GM23338 (cell line): ENCODE data around the gene EFNB2. TPM values are rescaled to one million over a fixed set of nuclear protein-coding genes. Genes with fewer than 3 reads are reported as not detected.

Experiments used
- ATAC-seq: fragments of 200-7000 bp; cut with Tn5 transposase; 3 replicates; pipeline ENCODE4 v1.9.1; 2020
- DNase-seq: peaks from one replicate; pipeline ENCODE4 v3.0.0-alpha.2; 2015; ENCODE audit warnings: low spot score
- H2AFZ ChIP-seq: fragments of 200-600 bp; sonication (generic); 2 replicates; pipeline ENCODE4 v1.8.0; 2016; ENCODE audit warnings: antibody characterized with exemption, mild to moderate bottlenecking, moderate library complexity
- H3F3A ChIP-seq: fragments of 200-600 bp; sonication (generic); replicated peaks from 2 replicates; pipeline ENCODE4 v1.8.0; 2017; ENCODE audit warnings: antibody characterized with exemption, mixed run types, low read depth
- H3K27ac ChIP-seq: fragments of 200-600 bp; sonication (generic); 2 replicates; pipeline ENCODE4 v1.6.1; 2016; ENCODE audit warnings: low read depth
- H3K27me3 ChIP-seq: fragments of 200-600 bp; sonication (generic); 2 replicates; pipeline ENCODE4 v1.8.0; 2016; ENCODE audit warnings: mild to moderate bottlenecking, mixed run types, moderate library complexity; ENCODE audit not compliant: insufficient read depth
- H3K36me3 ChIP-seq: fragments of 200-600 bp; sonication (generic); 2 replicates; pipeline ENCODE4 v1.8.0; 2016; ENCODE audit warnings: mild to moderate bottlenecking; ENCODE audit not compliant: insufficient read depth
- H3K4me1 ChIP-seq: fragments of 200-600 bp; sonication (generic); 2 replicates; pipeline ENCODE4 v1.8.0; 2016; ENCODE audit warnings: mild to moderate bottlenecking, moderate library complexity; ENCODE audit not compliant: insufficient read depth
- H3K4me2 ChIP-seq: fragments of 200-600 bp; sonication (generic); 2 replicates; pipeline ENCODE4 v1.7.1; 2017; ENCODE audit warnings: mixed run types
- H3K4me3 ChIP-seq: fragments of 200-600 bp; sonication (generic); 2 replicates; pipeline ENCODE4 v1.6.1; 2016; ENCODE audit warnings: mixed run types
- H3K79me2 ChIP-seq: fragments of 200-600 bp; sonication (generic); replicated peaks from 2 replicates; pipeline ENCODE4 v1.8.0; 2017; ENCODE audit warnings: mild to moderate bottlenecking; ENCODE audit not compliant: insufficient read depth
- H3K9me2 ChIP-seq: fragments of 200-600 bp; sonication (generic); 2 replicates; pipeline ENCODE4 v1.8.0; 2017; ENCODE audit not compliant: insufficient read depth
- H4K20me1 ChIP-seq: fragments of 200-600 bp; sonication (generic); replicated peaks from 2 replicates; pipeline ENCODE4 v1.8.0; 2017; ENCODE audit warnings: mild to moderate bottlenecking; ENCODE audit not compliant: insufficient read depth
- H3K27ac Mint-ChIP-seq: 2 replicates; pipeline ENCODE4 v1.8.0; 2020; ENCODE audit warnings: inconsistent platforms, mild to moderate bottlenecking, moderate library complexity, mixed read lengths
- H3K27me3 Mint-ChIP-seq: 3 replicates; pipeline ENCODE4 v1.8.0; 2022; ENCODE audit warnings: low read depth, mild to moderate bottlenecking, moderate library complexity, mixed read lengths, inconsistent platforms; ENCODE audit not compliant: insufficient read depth, poor library complexity
- H3K36me3 Mint-ChIP-seq: 3 replicates; pipeline ENCODE4 v1.8.0; 2021; ENCODE audit warnings: low read depth, mild to moderate bottlenecking, inconsistent platforms, moderate library complexity, mixed read lengths
- H3K4me1 Mint-ChIP-seq: 3 replicates; pipeline ENCODE4 v1.8.0; 2020; ENCODE audit warnings: mild to moderate bottlenecking, inconsistent platforms, mixed read lengths
- H3K4me3 Mint-ChIP-seq: 3 replicates; pipeline ENCODE4 v1.8.0; 2021; ENCODE audit warnings: moderate library complexity, mild to moderate bottlenecking, inconsistent platforms, mixed read lengths
- H3K9me3 Mint-ChIP-seq: 3 replicates; pipeline ENCODE4 v1.8.0; 2020; ENCODE audit warnings: moderate library complexity, mild to moderate bottlenecking, inconsistent platforms, mixed read lengths
- CREB1 ChIP-seq: fragments of 250-450 bp; sonication (Bioruptor Pico); IDR thresholded peaks from 2 replicates; pipeline ENCODE4 v1.5.0; 2020; ENCODE audit warnings: low read depth, mild to moderate bottlenecking, moderate library complexity
- ETS1 ChIP-seq: IDR thresholded peaks from 2 replicates; pipeline ENCODE4 v1.6.1; 2016; ENCODE audit warnings: antibody characterized with exemption
- EZH2 ChIP-seq: fragments of 200-600 bp; sonication (generic); IDR thresholded peaks from one replicate; pipeline ENCODE4 v1.8.0; 2017; ENCODE audit warnings: antibody characterized with exemption, mild to moderate bottlenecking, low read depth; ENCODE audit not compliant: unreplicated experiment
- EZH2phosphoT487 ChIP-seq: fragments of 200-600 bp; sonication (generic); IDR thresholded peaks from one replicate; pipeline ENCODE4 v1.8.1; 2018; ENCODE audit warnings: antibody characterized with exemption; ENCODE audit not compliant: unreplicated experiment
- JUNB ChIP-seq: IDR thresholded peaks from one replicate; pipeline ENCODE4 v1.6.1; 2016; ENCODE audit warnings: antibody characterized with exemption; ENCODE audit not compliant: unreplicated experiment
- NANOG ChIP-seq: IDR thresholded peaks from 2 replicates; pipeline ENCODE4 v1.6.1; 2016; ENCODE audit warnings: antibody characterized with exemption, borderline replicate concordance
- POLR2AphosphoS5 ChIP-seq: IDR thresholded peaks from 2 replicates; pipeline ENCODE4 v1.6.1; 2016; ENCODE audit warnings: antibody characterized with exemption, low read depth
- REST ChIP-seq: IDR thresholded peaks from one replicate; pipeline ENCODE4 v1.6.1; 2018; ENCODE audit warnings: antibody characterized with exemption; ENCODE audit not compliant: unreplicated experiment
- STAT1 ChIP-seq: IDR thresholded peaks from one replicate; pipeline ENCODE4 v1.6.1; 2016; ENCODE audit warnings: antibody characterized with exemption; ENCODE audit not compliant: unreplicated experiment
- ZNF114 ChIP-seq: fragments of 250-450 bp; sonication (Bioruptor Pico); IDR thresholded peaks from 2 replicates; pipeline ENCODE4 v1.5.0; 2020; ENCODE audit warnings: mild to moderate bottlenecking, moderate library complexity
- ZNF331 ChIP-seq: fragments of 250-450 bp; sonication (Bioruptor Pico); IDR thresholded peaks from 2 replicates; pipeline ENCODE4 v1.5.0; 2020; ENCODE audit warnings: low read depth, mild to moderate bottlenecking, moderate library complexity
- polyA plus RNA-seq: library from polyadenylated mRNA; unstranded; fragments of >200 nt; fragmentation: Nextera tagmentation; extraction: Ambion mirVana; gene quantifications from 2 replicates; pipeline ENCODE4 v1.2.1, GENCODE V29; 2016
- total RNA-seq: library from RNA; depleted of rRNA; stranded (reverse); fragments of >200 nt; shearing (Covaris generic); gene quantifications from 2 replicates; pipeline ENCODE4 v1.2.3, GENCODE V29; 2014
- TF ChIP-seq, protein P1 (sequence below): fragments of 250-450 bp; sonication (Bioruptor Pico); IDR thresholded peaks from 2 replicates; pipeline ENCODE4 v1.5.0; 2020; ENCODE audit warnings: mild to moderate bottlenecking, moderate library complexity

Gene EFNB2
- total and polyA plus RNA-seq, 2 experiments from 2014 or later, result 5.7 to 10.9 TPM

GRCh38 chr13:106472621-106473020, 62.8 kb downstream of the EFNB2 start (continued):
- TF ChIP-seq NANOG (no peak), ZNF114 (CRISPR knock-in tag) (no peak), POLR2AphosphoS5 (no peak), EZH2 (no peak), EZH2phosphoT487 (no peak), CREB1 (CRISPR knock-in tag) (no peak), JUNB (no peak), STAT1 (no peak)

DNA sequence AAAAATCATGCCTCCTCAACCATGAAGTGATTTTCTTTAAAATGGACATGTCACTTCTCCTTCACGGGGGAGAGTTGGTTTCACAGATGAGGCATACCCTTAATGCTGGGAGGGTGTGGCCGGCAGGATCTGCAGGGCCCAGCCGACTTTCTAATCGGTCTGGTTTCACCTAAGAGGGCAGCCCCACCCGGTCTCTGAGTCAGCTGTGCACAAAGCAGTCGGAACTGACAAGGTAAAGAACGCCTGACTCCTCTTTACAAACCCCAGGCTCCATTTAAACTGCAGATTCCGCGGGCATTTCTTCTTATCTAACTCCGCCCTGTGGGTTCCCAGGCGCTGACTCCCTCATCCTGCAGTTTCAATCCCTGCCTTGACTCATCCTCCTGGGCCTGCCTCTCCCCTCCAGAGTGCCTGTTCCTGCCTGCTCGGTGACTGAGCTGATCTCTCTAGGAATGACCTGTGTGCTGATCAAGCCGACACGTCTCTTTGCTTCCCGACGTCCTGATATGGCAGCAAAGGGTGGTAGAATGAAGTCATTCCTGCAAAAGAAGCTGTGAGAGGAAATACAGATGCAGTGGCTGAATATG, 63.4 kb downstream of the EFNB2 start:
- H3K4me3 Mint-ChIP-seq, result no peak overlapping the region
- H3K4me1 ChIP-seq, result peaks cover 20% of the 10 kb centered on the region
- TF ChIP-seq STAT1, result no peak
- no peak for TF ChIP-seq POLR2AphosphoS5
- no peak for TF ChIP-seq EZH2phosphoT487
- TF ChIP-seq REST, result no peak
- TF ChIP-seq EZH2, result no peak
- no peak for TF ChIP-seq CREB1 (CRISPR knock-in tag)
- TF ChIP-seq, protein P1, sequence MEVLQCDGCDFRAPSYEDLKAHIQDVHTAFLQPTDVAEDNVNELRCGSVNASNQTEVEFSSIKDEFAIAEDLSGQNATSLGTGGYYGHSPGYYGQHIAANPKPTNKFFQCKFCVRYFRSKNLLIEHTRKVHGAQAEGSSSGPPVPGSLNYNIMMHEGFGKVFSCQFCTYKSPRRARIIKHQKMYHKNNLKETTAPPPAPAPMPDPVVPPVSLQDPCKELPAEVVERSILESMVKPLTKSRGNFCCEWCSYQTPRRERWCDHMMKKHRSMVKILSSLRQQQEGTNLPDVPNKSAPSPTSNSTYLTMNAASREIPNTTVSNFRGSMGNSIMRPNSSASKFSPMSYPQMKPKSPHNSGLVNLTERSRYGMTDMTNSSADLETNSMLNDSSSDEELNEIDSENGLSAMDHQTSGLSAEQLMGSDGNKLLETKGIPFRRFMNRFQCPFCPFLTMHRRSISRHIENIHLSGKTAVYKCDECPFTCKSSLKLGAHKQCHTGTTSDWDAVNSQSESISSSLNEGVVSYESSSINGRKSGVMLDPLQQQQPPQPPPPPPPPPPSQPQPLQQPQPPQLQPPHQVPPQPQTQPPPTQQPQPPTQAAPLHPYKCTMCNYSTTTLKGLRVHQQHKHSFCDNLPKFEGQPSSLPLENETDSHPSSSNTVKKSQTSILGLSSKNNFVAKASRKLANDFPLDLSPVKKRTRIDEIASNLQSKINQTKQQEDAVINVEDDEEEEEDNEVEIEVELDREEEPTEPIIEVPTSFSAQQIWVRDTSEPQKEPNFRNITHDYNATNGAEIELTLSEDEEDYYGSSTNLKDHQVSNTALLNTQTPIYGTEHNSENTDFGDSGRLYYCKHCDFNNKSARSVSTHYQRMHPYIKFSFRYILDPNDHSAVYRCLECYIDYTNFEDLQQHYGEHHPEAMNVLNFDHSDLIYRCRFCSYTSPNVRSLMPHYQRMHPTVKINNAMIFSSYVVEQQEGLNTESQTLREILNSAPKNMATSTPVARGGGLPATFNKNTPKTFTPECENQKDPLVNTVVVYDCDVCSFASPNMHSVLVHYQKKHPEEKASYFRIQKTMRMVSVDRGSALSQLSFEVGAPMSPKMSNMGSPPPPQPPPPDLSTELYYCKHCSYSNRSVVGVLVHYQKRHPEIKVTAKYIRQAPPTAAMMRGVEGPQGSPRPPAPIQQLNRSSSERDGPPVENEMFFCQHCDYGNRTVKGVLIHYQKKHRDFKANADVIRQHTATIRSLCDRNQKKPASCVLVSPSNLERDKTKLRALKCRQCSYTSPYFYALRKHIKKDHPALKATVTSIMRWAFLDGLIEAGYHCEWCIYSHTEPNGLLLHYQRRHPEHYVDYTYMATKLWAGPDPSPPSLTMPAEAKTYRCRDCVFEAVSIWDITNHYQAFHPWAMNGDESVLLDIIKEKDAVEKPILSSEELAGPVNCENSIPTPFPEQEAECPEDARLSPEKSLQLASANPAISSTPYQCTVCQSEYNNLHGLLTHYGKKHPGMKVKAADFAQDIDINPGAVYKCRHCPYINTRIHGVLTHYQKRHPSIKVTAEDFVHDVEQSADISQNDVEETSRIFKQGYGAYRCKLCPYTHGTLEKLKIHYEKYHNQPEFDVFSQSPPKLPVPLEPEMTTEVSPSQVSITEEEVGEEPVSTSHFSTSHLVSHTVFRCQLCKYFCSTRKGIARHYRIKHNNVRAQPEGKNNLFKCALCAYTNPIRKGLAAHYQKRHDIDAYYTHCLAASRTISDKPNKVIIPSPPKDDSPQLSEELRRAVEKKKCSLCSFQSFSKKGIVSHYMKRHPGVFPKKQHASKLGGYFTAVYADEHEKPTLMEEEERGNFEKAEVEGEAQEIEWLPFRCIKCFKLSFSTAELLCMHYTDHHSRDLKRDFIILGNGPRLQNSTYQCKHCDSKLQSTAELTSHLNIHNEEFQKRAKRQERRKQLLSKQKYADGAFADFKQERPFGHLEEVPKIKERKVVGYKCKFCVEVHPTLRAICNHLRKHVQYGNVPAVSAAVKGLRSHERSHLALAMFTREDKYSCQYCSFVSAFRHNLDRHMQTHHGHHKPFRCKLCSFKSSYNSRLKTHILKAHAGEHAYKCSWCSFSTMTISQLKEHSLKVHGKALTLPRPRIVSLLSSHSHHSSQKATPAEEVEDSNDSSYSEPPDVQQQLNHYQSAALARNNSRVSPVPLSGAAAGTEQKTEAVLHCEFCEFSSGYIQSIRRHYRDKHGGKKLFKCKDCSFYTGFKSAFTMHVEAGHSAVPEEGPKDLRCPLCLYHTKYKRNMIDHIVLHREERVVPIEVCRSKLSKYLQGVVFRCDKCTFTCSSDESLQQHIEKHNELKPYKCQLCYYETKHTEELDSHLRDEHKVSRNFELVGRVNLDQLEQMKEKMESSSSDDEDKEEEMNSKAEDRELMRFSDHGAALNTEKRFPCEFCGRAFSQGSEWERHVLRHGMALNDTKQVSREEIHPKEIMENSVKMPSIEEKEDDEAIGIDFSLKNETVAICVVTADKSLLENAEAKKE (CRISPR knock-in tag), result no peak
- TF ChIP-seq ZNF331 (CRISPR knock-in tag), result no peak
- no peak for TF ChIP-seq ETS1

More for the DNA sequence above, 63.4 kb downstream of the EFNB2 start:
- H3F3A ChIP-seq, result no peaks in the 10 kb centered on the region
- H3K36me3 ChIP-seq, result no peaks in the 10 kb centered on the region
- DNase-seq (peak; percentile 71), ATAC-seq (peak; percentile 94)
- no peaks in the 10 kb centered on the region for H4K20me1 ChIP-seq
- Mint-ChIP-seq H3K4me1 (peaks cover 24% of the 10 kb centered on the region), H3K9me3 (no peaks in the 10 kb centered on the region), H3K27ac (peak overlapping the region; percentile 12; the same call in 1 of the 2 replicates), H3K27me3 (peaks cover 6% of the 10 kb centered on the region), H3K36me3 (no peaks in the 10 kb centered on the region)
- no peaks in the 10 kb centered on the region for H3K79me2 ChIP-seq
- no peak overlapping the region for H3K4me2 ChIP-seq
- no peaks in the 10 kb centered on the region for H3K9me2 ChIP-seq
- no peak overlapping the region for H3K4me3 ChIP-seq
- H2AFZ ChIP-seq, result peak overlapping the region; percentile 75
- no peaks in the 10 kb centered on the region for H3K27me3 ChIP-seq
- no peak overlapping the region for H3K27ac ChIP-seq
